Measurements from ENCODE around the gene LRRC38.

- TF ChIP-seq FOXK2 (IDR thresholded peaks at IDR 0.05): no peak
- TF ChIP-seq LEF1 (IDR thresholded peaks at IDR 0.05; ENCODE audit: borderline replicate concordance): no peak
- TF ChIP-seq FOXA1 (IDR thresholded peaks at IDR 0.05): no peak
- TF ChIP-seq TARDBP (IDR thresholded peaks at IDR 0.05): no peak
- no peak for TF ChIP-seq FOXM1 (IDR thresholded peaks at IDR 0.05; ENCODE audit: borderline replicate concordance)
- TF ChIP-seq SP1 (IDR thresholded peaks at IDR 0.05): no peak
Observed at GRCh38 chr1:13544221-13544556, 30.4 kb upstream of the LRRC38 start.

All from HEK293T (cell line).